GM23248 (cell line): ENCODE data around the gene TPCN2. TPM values are rescaled to one million over a fixed set of nuclear protein-coding genes. Genes with fewer than 3 reads are reported as not detected.

Experiments used
- DNase-seq: peaks from one replicate; pipeline ENCODE4 v3.0.0-alpha.2; 2015
- H2AFZ ChIP-seq: fragments of 200-600 bp; sonication (generic); 2 replicates; pipeline ENCODE4 v1.6.1; 2016; ENCODE audit warnings: antibody characterized with exemption
- H3F3A ChIP-seq: fragments of 200-600 bp; sonication (generic); 2 replicates; pipeline ENCODE4 v1.6.1; 2016; ENCODE audit warnings: mild to moderate bottlenecking, antibody characterized with exemption, mixed run types; ENCODE audit not compliant: insufficient read depth
- H3K27ac ChIP-seq: fragments of 200-600 bp; sonication (generic); 2 replicates; pipeline ENCODE4 v1.5.1; 2016; ENCODE audit warnings: mild to moderate bottlenecking
- H3K27me3 ChIP-seq: fragments of 200-600 bp; sonication (generic); replicated peaks from 2 replicates; pipeline ENCODE4 v1.6.1; 2016; ENCODE audit warnings: mild to moderate bottlenecking; ENCODE audit not compliant: insufficient read depth
- H3K36me3 ChIP-seq: fragments of 200-600 bp; sonication (generic); 2 replicates; pipeline ENCODE4 v1.6.1; 2016; ENCODE audit warnings: low read depth, mild to moderate bottlenecking
- H3K4me1 ChIP-seq: fragments of 200-600 bp; sonication (generic); 2 replicates; pipeline ENCODE4 v1.6.1; 2016; ENCODE audit warnings: mild to moderate bottlenecking; ENCODE audit not compliant: insufficient read depth
- H3K4me2 ChIP-seq: fragments of 200-600 bp; sonication (generic); one replicate; pipeline ENCODE4 v1.6.1; 2016; ENCODE audit warnings: mild to moderate bottlenecking; ENCODE audit not compliant: unreplicated experiment
- H3K4me3 ChIP-seq: fragments of 200-600 bp; sonication (generic); 2 replicates; pipeline ENCODE4 v1.5.1; 2016; ENCODE audit warnings: mild to moderate bottlenecking
- H3K79me2 ChIP-seq: fragments of 200-600 bp; sonication (generic); 2 replicates; pipeline ENCODE4 v1.6.1; 2016; ENCODE audit warnings: mild to moderate bottlenecking; ENCODE audit not compliant: insufficient read depth
- H3K9ac ChIP-seq: fragments of 200-600 bp; sonication (generic); 2 replicates; pipeline ENCODE4 v1.6.1; 2016; ENCODE audit warnings: mild to moderate bottlenecking
- H3K9me2 ChIP-seq: fragments of 200-600 bp; sonication (generic); 2 replicates; pipeline ENCODE4 v1.6.1; 2016; ENCODE audit warnings: mixed run types, mild to moderate bottlenecking, moderate library complexity; ENCODE audit not compliant: insufficient read depth
- H3K9me3 ChIP-seq: fragments of 200-600 bp; sonication (generic); one replicate; pipeline ENCODE4 v1.6.1; 2017; ENCODE audit warnings: low read depth
- H4K20me1 ChIP-seq: fragments of 200-600 bp; sonication (generic); 2 replicates; pipeline ENCODE4 v1.6.0; 2016; ENCODE audit not compliant: insufficient read depth
- EZH2 ChIP-seq: fragments of 200-600 bp; sonication (generic); IDR thresholded peaks from 2 replicates; pipeline ENCODE4 v1.6.1; 2018; ENCODE audit warnings: antibody characterized with exemption, mild to moderate bottlenecking; ENCODE audit not compliant: insufficient read depth, poor library complexity, severe bottlenecking
- EZH2phosphoT487 ChIP-seq: fragments of 200-600 bp; sonication (generic); IDR thresholded peaks from 2 replicates; pipeline ENCODE4 v1.6.1; 2018; ENCODE audit warnings: antibody characterized with exemption, moderate library complexity, mild to moderate bottlenecking, low read depth; ENCODE audit not compliant: insufficient read depth
- WGBS, 2 experiments: methylation state at CpG; one replicate each; pipeline ENCODE4 v1.1.6; 2015 to 2017; ENCODE audit warnings: low lambda C conversion rate in 2 of 2, low coverage in 1 of 2; ENCODE audit errors: missing lambda C conversion rate in 2 of 2; 5-methylcytosine and 5-hydroxymethylcytosine counted together
- in situ Hi-C: fragments of 300-500 bp; cut with MboI; formaldehyde crosslinking; loops from 2 replicates; pipeline ENCODE4 v1.15.0; 2020
- polyA plus RNA-seq: library from polyadenylated mRNA; unstranded; fragments of >200 nt; fragmentation: Nextera tagmentation; extraction: Ambion mirVana; gene quantifications from 2 replicates; pipeline ENCODE4 v1.2.1, GENCODE V29; 2016
- total RNA-seq: library from RNA; depleted of rRNA; stranded (reverse); fragments of >200 nt; shearing (Covaris generic); gene quantifications from 2 replicates; pipeline ENCODE4 v1.2.3, GENCODE V29; 2014

The TPCN2 gene
- total and polyA plus RNA-seq, 2 experiments from 2014 or later, result 7.1 to 8.5 TPM

- Histone ChIP-seq H3K4me3 (no peak overlapping the region), H3K9me3 (no peaks in the 10 kb centered on the region), H3K4me1 (no peaks in the 10 kb centered on the region), H4K20me1 (no peaks in the 10 kb centered on the region), H3F3A (no peaks in the 10 kb centered on the region), H2AFZ (no peak overlapping the region), H3K4me2 (no peak overlapping the region), H3K27ac (no peak overlapping the region), H3K9ac (no peak overlapping the region), H3K27me3 (no peaks in the 10 kb centered on the region), H3K36me3 (no peaks in the 10 kb centered on the region), H3K9me2 (no peaks in the 10 kb centered on the region), H3K79me2 (no peaks in the 10 kb centered on the region)
- no peak for DNase-seq
- in situ Hi-C loops, result no loop called here
- WGBS, 2 experiments, result 93 to 95% methylated on average over 6 of the region's 6 CpGs
- TF ChIP-seq EZH2 (no peak), EZH2phosphoT487 (no peak)
These were observed 24.2 kb upstream of the TPCN2 start for GRCh38 chr11:69024509-69024908.

GRCh38 chr11:69027704-69028372 lies 20.9 kb upstream of the TPCN2 start:
- Histone ChIP-seq H3K36me3 (no peaks in the 10 kb centered on the region), H3K27me3 (no peaks in the 10 kb centered on the region), H3K27ac (no peak overlapping the region), H3K79me2 (no peaks in the 10 kb centered on the region), H3F3A (no peaks in the 10 kb centered on the region), H3K4me3 (no peak overlapping the region), H3K9ac (no peak overlapping the region), H2AFZ (no peak overlapping the region), H3K9me2 (no peaks in the 10 kb centered on the region), H3K4me2 (no peak overlapping the region), H4K20me1 (no peaks in the 10 kb centered on the region), H3K4me1 (no peaks in the 10 kb centered on the region), H3K9me3 (no peaks in the 10 kb centered on the region)
- TF ChIP-seq EZH2, result no peak
- TF ChIP-seq EZH2phosphoT487, result no peak
- no peak for DNase-seq
- WGBS, 2 experiments, result 59 to 63% methylated on average over 9 of the region's 9 CpGs
- in situ Hi-C loops, result no loop called here

- Histone ChIP-seq H3K4me2 (no peak overlapping the region), H3K4me1 (no peaks in the 10 kb centered on the region), H2AFZ (no peak overlapping the region), H3K4me3 (no peak overlapping the region), H3K36me3 (no peaks in the 10 kb centered on the region), H3K9ac (no peak overlapping the region), H3K27me3 (no peaks in the 10 kb centered on the region), H3K9me2 (no peaks in the 10 kb centered on the region), H3K27ac (no peak overlapping the region), H3F3A (no peaks in the 10 kb centered on the region), H3K9me3 (no peaks in the 10 kb centered on the region), H3K79me2 (no peaks in the 10 kb centered on the region), H4K20me1 (no peaks in the 10 kb centered on the region)
- WGBS, 2 experiments, result 79 to 83% methylated on average over 6 of the region's 6 CpGs
- no peak for DNase-seq
- no peak for TF ChIP-seq EZH2
- in situ Hi-C loops, result no loop called here
These were observed 18.4 kb upstream of the TPCN2 start for GRCh38 chr11:69030301-69030700.

GRCh38 chr11:69032833-69033232 lies 15.9 kb upstream of the TPCN2 start:
- TF ChIP-seq EZH2phosphoT487 (no peak), EZH2 (no peak)
- in situ Hi-C loops, result no loop called here
- no peak overlapping the region for H3K9ac ChIP-seq
- H3K4me3 ChIP-seq, result no peak overlapping the region
- no peak overlapping the region for H3K27ac ChIP-seq
- no peaks in the 10 kb centered on the region for H3K27me3 ChIP-seq
- 83 to 86% methylated on average over 7 of the region's 7 CpGs for WGBS, 2 experiments
- DNase-seq, result no peak
- H3F3A ChIP-seq, result no peaks in the 10 kb centered on the region
- H4K20me1 ChIP-seq, result no peaks in the 10 kb centered on the region
- H3K79me2 ChIP-seq, result no peaks in the 10 kb centered on the region
- no peaks in the 10 kb centered on the region for H3K4me1 ChIP-seq
- no peaks in the 10 kb centered on the region for H3K9me3 ChIP-seq
- no peak overlapping the region for H3K4me2 ChIP-seq
- no peak overlapping the region for H2AFZ ChIP-seq
- H3K36me3 ChIP-seq, result no peaks in the 10 kb centered on the region
- H3K9me2 ChIP-seq, result no peaks in the 10 kb centered on the region

GRCh38 chr11:69033431-69033830 lies 15.3 kb upstream of the TPCN2 start:
- Histone ChIP-seq H3K79me2 (no peaks in the 10 kb centered on the region), H3K27me3 (no peaks in the 10 kb centered on the region), H3K27ac (no peak overlapping the region), H2AFZ (no peak overlapping the region), H3K4me3 (no peak overlapping the region), H3K36me3 (no peaks in the 10 kb centered on the region), H3K4me2 (no peak overlapping the region), H3K9me3 (no peaks in the 10 kb centered on the region), H3K9me2 (no peaks in the 10 kb centered on the region), H4K20me1 (no peaks in the 10 kb centered on the region), H3F3A (no peaks in the 10 kb centered on the region), H3K4me1 (no peaks in the 10 kb centered on the region), H3K9ac (no peak overlapping the region)
- WGBS, 2 experiments, result 87 to 94% methylated on average over 5 to 11 of the region's 11 CpGs
- in situ Hi-C loops, result no loop called here
- no peak for DNase-seq
- TF ChIP-seq EZH2phosphoT487 (no peak), EZH2 (no peak)
